ENCODE results near the gene STAM. TPM values are rescaled to one million over a fixed set of nuclear protein-coding genes. Genes with fewer than 3 reads are reported as not detected.

Gene STAM
- total and polyA plus RNA-seq, 4 donors = 11.9 to 76.8 (median 20.5) TPM

GRCh38 chr10:17645621-17646345, 1.8 kb downstream of the STAM start:
- ATAC-seq (ENCODE audit: insufficient read depth, low FRiP score) = no peak
- no peak overlapping the region for H3K4me3 ChIP-seq
- no peaks in the 10 kb centered on the region for H3K27me3 ChIP-seq (ENCODE audit: control insufficient read depth in 3 of 3, insufficient read depth in 3 of 3, low read length in 2 of 3)
- H3K27ac ChIP-seq (ENCODE audit: low read depth in 1 of 2, low read length in 1 of 2) = peak overlapping the region; percentile 14 to 30
- no peaks in the 10 kb centered on the region for H3K36me3 ChIP-seq (ENCODE audit: control insufficient read depth in 4 of 4, insufficient read depth in 4 of 4, low read length in 4 of 4)
- H3K9ac ChIP-seq (ENCODE audit: insufficient read depth in 1 of 2, low read length in 2 of 2) = peak overlapping the region in 1 of 2 donors; percentile 99
- TF ChIP-seq CTCF (IDR thresholded peaks at IDR 0.05; ENCODE audit: control extremely low read depth, extremely low read depth) = no peak
- H3K4me1 ChIP-seq (ENCODE audit: control insufficient read depth in 5 of 5, insufficient read depth in 5 of 5, low read length in 5 of 5) = peaks cover 1 to 30% (median 13%) of the 10 kb centered on the region in 5 donors
- 32 to 44% methylated on average over 6 of the region's 6 CpGs for WGBS, 2 donors
- no peak for DNase-seq
- no peaks in the 10 kb centered on the region for H3K9me3 ChIP-seq (ENCODE audit: control insufficient read depth in 4 of 4, insufficient read depth in 3 of 4, low read length in 3 of 4)

GRCh38 chr10:17647326-17647725, 3.4 kb downstream of the STAM start:
- ATAC-seq (ENCODE audit: insufficient read depth, low FRiP score) (no peak), DNase-seq (peak in 2 of 3 donors; percentile 21 to 69)
- H3K9ac ChIP-seq (ENCODE audit: insufficient read depth in 1 of 2, low read length in 2 of 2) = no peak overlapping the region
- no peaks in the 10 kb centered on the region for H3K36me3 ChIP-seq (ENCODE audit: control insufficient read depth in 4 of 4, insufficient read depth in 4 of 4, low read length in 4 of 4)
- H3K27ac ChIP-seq (ENCODE audit: low read depth in 1 of 2, low read length in 1 of 2) = no peak overlapping the region
- 23 to 37% methylated on average over 3 of the region's 3 CpGs for WGBS, 2 donors
- no peak for TF ChIP-seq CTCF (IDR thresholded peaks at IDR 0.05; ENCODE audit: control extremely low read depth, extremely low read depth)
- H3K4me3 ChIP-seq = no peak overlapping the region
- no peaks in the 10 kb centered on the region for H3K27me3 ChIP-seq (ENCODE audit: control insufficient read depth in 3 of 3, insufficient read depth in 3 of 3, low read length in 2 of 3)
- peaks cover 1 to 32% (median 13%) of the 10 kb centered on the region in 5 donors for H3K4me1 ChIP-seq (ENCODE audit: control insufficient read depth in 5 of 5, insufficient read depth in 5 of 5, low read length in 5 of 5)
- no peaks in the 10 kb centered on the region for H3K9me3 ChIP-seq (ENCODE audit: control insufficient read depth in 4 of 4, insufficient read depth in 3 of 4, low read length in 3 of 4)

- Histone ChIP-seq H3K4me1 (ENCODE audit: control insufficient read depth in 5 of 5, insufficient read depth in 5 of 5, low read length in 5 of 5) (peaks cover 1 to 34% (median 9%) of the 10 kb centered on the region in 5 donors), H3K27ac (ENCODE audit: low read depth in 1 of 2, low read length in 1 of 2) (no peak overlapping the region), H3K36me3 (ENCODE audit: control insufficient read depth in 4 of 4, insufficient read depth in 4 of 4, low read length in 4 of 4) (no peaks in the 10 kb centered on the region), H3K4me3 (no peak overlapping the region), H3K27me3 (ENCODE audit: control insufficient read depth in 3 of 3, insufficient read depth in 3 of 3, low read length in 2 of 3) (no peaks in the 10 kb centered on the region), H3K9ac (ENCODE audit: insufficient read depth in 1 of 2, low read length in 2 of 2) (no peak overlapping the region), H3K9me3 (ENCODE audit: control insufficient read depth in 4 of 4, insufficient read depth in 3 of 4, low read length in 3 of 4) (peaks cover 0 to 2% (median 0%) of the 10 kb centered on the region in 4 donors)
- ATAC-seq (ENCODE audit: insufficient read depth, low FRiP score) (no peak), DNase-seq (no peak)
- 70 to 84% methylated on average over 10 of the region's 10 CpGs for WGBS, 2 donors
- no peak for TF ChIP-seq CTCF (IDR thresholded peaks at IDR 0.05; ENCODE audit: control extremely low read depth, extremely low read depth)
These were observed 4.5 kb downstream of the STAM start for GRCh38 chr10:17648243-17649035.
